Calu3 (cell line): ENCODE measurements around the gene LIPC. TPM values are rescaled to one million over a fixed set of nuclear protein-coding genes. Genes with fewer than 3 reads are reported as not detected.

Experiments
- BruUV-seq: library from RNA; stranded (reverse); fragments of 400-500 nt; replicated peaks from 2 replicates; lab custom pipeline; 2021; lab: Mats Ljungman, UMichigan
- CTCF ChIA-PET: fragments of 300-600 bp; sonication (Branson Sonifier 250); formaldehyde crosslinking; loops from one replicate; lab custom pipeline; 2022; ENCODE audit warnings: antibody characterized with exemption; lab: Charles Lee
- DNase-seq: peaks from one replicate; pipeline ENCODE4 v3.0.0; 2022
- H3K27ac Mint-ChIP-seq: one replicate; pipeline ENCODE4 v1.8.0; 2022; ENCODE audit warnings: mixed read lengths; ENCODE audit not compliant: unreplicated experiment
- H3K27me3 Mint-ChIP-seq: one replicate; pipeline ENCODE4 v1.8.0; 2022; ENCODE audit warnings: mixed read lengths; ENCODE audit not compliant: unreplicated experiment
- H3K36me3 Mint-ChIP-seq: one replicate; pipeline ENCODE4 v1.8.0; 2022; ENCODE audit warnings: mild to moderate bottlenecking, moderate library complexity, mixed read lengths; ENCODE audit not compliant: insufficient read depth, unreplicated experiment
- H3K4me1 Mint-ChIP-seq: one replicate; pipeline ENCODE4 v1.8.0; 2022; ENCODE audit warnings: mild to moderate bottlenecking, low read depth, mixed read lengths; ENCODE audit not compliant: unreplicated experiment
- H3K4me3 Mint-ChIP-seq: one replicate; pipeline ENCODE4 v1.8.0; 2022; ENCODE audit warnings: mild to moderate bottlenecking, low read depth, moderate library complexity, mixed read lengths; ENCODE audit not compliant: unreplicated experiment
- H3K9me3 Mint-ChIP-seq: one replicate; pipeline ENCODE4 v1.8.0; 2022; ENCODE audit warnings: low read depth, mixed read lengths; ENCODE audit not compliant: unreplicated experiment
- CTCF ChIP-seq: fragments of 200-600 bp; IDR thresholded peaks from one replicate; pipeline ENCODE4 v1.8.0; 2022; ENCODE audit warnings: antibody characterized with exemption; ENCODE audit not compliant: unreplicated experiment
- intact Hi-C: fragments of 100-400 bp; cut with micrococcal nuclease; formaldehyde crosslinking; loops from one replicate; pipeline ENCODE4 v1.10.0; 2022; ENCODE audit not compliant: unreplicated experiment
- total RNA-seq: library from RNA; stranded (reverse); gene quantifications from 2 replicates; pipeline ENCODE4 v1.2.3, GENCODE V29; 2022

Gene LIPC
- total RNA-seq, 1 experiment from 2014 or later = not detected

- intact Hi-C loops = no loop called here
- no peak for TF ChIP-seq CTCF
- Mint-ChIP-seq H3K9me3 (peaks cover 7% of the 10 kb centered on the region), H3K4me1 (peaks cover 8% of the 10 kb centered on the region), H3K4me3 (no peak overlapping the region), H3K36me3 (peaks cover 6% of the 10 kb centered on the region), H3K27ac (no peak overlapping the region), H3K27me3 (no peaks in the 10 kb centered on the region)
- CTCF ChIA-PET = interaction anchor here (0.6 to 0.8 kb wide), 2 partner anchors 25 to 230 kb away, joined by 4 to 5 read pairs; no protein-coding TSS in a partner anchor
- BruUV-seq = no TSS peak
- DNase-seq = no peak
Measured at GRCh38 chr15:58515807-58516206, 84.0 kb downstream of the LIPC start.

DNA sequence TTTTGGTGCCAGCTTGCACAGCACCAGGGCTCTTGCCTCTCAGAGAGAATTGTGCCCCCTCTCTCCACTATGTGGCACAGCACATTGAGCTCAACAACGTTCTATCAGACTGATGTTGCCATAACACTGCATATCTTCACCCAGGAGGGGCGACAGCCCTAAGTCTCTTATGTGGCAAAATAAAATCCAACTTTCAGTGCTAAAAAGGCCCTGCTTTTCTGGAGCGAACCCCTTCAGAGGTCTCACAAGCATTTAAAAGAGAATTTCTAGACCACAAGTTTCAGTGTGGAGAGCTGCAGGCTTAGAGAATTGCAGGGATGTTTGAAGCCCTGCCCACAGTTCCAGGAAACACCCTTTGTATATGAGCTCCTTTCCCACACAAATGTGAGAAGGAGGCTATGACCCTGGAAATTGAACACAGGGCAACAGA, 85.5 kb downstream of the LIPC start:
- CTCF ChIA-PET = interaction anchor here (0.5 to 1.1 kb wide), 2 partner anchors 12 to 74 kb away, joined by 4 to 5 read pairs; no protein-coding TSS in a partner anchor
- DNase-seq = no peak
- intact Hi-C loops = no loop called here
- Mint-ChIP-seq H3K4me3 (no peak overlapping the region), H3K27me3 (no peaks in the 10 kb centered on the region), H3K4me1 (peaks cover 22% of the 10 kb centered on the region), H3K9me3 (peaks cover 7% of the 10 kb centered on the region), H3K27ac (no peak overlapping the region), H3K36me3 (peaks cover 18% of the 10 kb centered on the region)
- no peak for TF ChIP-seq CTCF
- BruUV-seq = no TSS peak

DNA sequence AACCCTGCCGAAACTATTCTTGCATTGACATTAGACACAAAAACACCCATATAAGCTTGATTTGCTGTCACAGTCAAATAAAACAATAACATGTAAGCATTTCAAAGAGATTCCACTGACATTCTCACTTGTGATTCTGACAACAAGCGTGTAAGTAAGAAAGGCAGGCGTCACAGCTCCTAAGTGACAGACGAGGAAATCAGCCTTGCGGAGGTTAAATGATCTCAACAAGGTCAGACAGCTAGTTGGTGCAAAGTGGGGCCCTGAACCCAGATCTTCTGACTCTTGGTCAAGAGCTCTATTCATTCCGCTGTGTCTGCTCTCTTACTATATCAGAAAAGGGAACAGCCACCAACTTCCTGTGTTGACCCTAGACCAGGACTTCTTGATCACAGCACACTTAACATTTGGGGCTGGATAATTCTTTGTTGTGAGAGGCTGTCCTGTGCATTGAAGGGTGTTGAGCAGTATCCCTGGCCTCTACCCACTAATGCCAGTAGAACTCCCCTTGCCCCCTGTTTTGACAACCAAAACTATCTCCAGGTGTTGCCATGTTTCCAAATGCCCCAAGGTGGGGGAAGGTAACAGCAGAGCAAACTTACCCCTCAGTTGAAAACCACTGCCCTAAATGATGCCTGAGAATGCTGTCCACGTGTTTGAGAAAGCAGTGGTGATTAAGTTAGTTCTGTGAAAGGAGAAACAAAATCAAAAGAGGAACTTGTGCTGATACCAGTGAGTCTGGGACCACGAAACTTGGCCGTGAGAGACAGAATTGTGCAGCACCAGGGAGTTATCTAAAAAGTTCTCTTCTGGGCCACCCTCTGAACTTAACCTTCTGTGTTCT, 86.1 kb downstream of the LIPC start:
- Mint-ChIP-seq H3K9me3 (peaks cover 7% of the 10 kb centered on the region), H3K27me3 (no peaks in the 10 kb centered on the region), H3K27ac (no peak overlapping the region), H3K4me3 (no peak overlapping the region), H3K36me3 (peaks cover 19% of the 10 kb centered on the region), H3K4me1 (peaks cover 29% of the 10 kb centered on the region)
- no peak for DNase-seq
- intact Hi-C loops = no loop called here
- CTCF ChIA-PET = interaction anchor here (0.5 to 1.1 kb wide), 2 partner anchors 13 to 73 kb away, joined by 4 to 5 read pairs; no protein-coding TSS in a partner anchor
- TF ChIP-seq CTCF = no peak
- no TSS peak for BruUV-seq

- Mint-ChIP-seq H3K27ac (no peak overlapping the region), H3K27me3 (no peaks in the 10 kb centered on the region), H3K4me1 (peaks cover 36% of the 10 kb centered on the region), H3K4me3 (no peak overlapping the region), H3K9me3 (peaks cover 7% of the 10 kb centered on the region), H3K36me3 (peaks cover 19% of the 10 kb centered on the region)
- CTCF ChIA-PET = interaction anchor here (0.7 kb wide), 1 partner anchor 768 kb away, joined by 3 read pairs; no protein-coding TSS in a partner anchor
- BruUV-seq = no TSS peak
- no peak for TF ChIP-seq CTCF
- intact Hi-C loops = no loop called here
- no peak for DNase-seq
Measured at GRCh38 chr15:58518626-58519025, 86.8 kb downstream of the LIPC start.
